ES-I3 (cell line): ENCODE results near the gene GJB2.
"Not testable (repeated sequence)": the region's sequence is repeated elsewhere in the genome, so short reads cannot be mapped to it uniquely, and the experiment has no call there.

Experiments used
- H3K36me3 ChIP-seq: 2 replicates; pipeline ENCODE4 v1.6.1; 2013; ENCODE audit warnings: mild to moderate bottlenecking, low read length, control low read depth, moderate library complexity; ENCODE audit not compliant: insufficient read depth
- H3K4me1 ChIP-seq: 2 replicates; pipeline ENCODE4 v1.6.1; 2013; ENCODE audit warnings: mild to moderate bottlenecking, control low read depth, low read length; ENCODE audit not compliant: insufficient read depth
- H3K9ac ChIP-seq: 2 replicates; pipeline ENCODE4 v1.6.1; 2013; ENCODE audit warnings: low read depth, mild to moderate bottlenecking, low read length, moderate library complexity
- H3K9me3 ChIP-seq: 2 replicates; pipeline ENCODE4 v1.6.1; 2013; ENCODE audit warnings: mild to moderate bottlenecking, low read length, moderate library complexity; ENCODE audit not compliant: control insufficient read depth, insufficient read depth

The GJB2 gene

DNA sequence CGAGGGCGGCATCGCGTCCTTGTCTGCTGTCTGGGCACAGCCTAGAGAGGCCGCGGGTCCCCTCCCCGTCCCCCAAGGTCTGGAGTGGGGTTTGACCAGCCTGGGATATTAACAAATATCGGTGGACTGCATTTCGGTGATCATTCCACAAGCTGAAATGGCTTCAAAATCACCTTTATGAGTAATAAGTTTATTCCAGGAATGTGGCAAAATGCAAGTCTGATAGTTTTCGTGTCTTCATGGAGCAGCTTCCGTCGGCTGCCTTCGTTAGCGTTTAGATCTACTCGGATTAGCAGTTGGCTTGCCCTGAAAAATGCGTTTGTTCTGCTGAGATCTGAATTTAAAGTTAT lies 30.8 kb downstream of the GJB2 start:
- H3K4me1 ChIP-seq: no peaks in the 10 kb centered on the region
- H3K9me3 ChIP-seq: no peaks in the 10 kb centered on the region; the same call in 1 of the 2 replicates
- H3K9ac ChIP-seq: peak overlapping the region; percentile 70; the same call in 1 of the 2 replicates
- H3K36me3 ChIP-seq: no peaks in the 10 kb centered on the region

DNA sequence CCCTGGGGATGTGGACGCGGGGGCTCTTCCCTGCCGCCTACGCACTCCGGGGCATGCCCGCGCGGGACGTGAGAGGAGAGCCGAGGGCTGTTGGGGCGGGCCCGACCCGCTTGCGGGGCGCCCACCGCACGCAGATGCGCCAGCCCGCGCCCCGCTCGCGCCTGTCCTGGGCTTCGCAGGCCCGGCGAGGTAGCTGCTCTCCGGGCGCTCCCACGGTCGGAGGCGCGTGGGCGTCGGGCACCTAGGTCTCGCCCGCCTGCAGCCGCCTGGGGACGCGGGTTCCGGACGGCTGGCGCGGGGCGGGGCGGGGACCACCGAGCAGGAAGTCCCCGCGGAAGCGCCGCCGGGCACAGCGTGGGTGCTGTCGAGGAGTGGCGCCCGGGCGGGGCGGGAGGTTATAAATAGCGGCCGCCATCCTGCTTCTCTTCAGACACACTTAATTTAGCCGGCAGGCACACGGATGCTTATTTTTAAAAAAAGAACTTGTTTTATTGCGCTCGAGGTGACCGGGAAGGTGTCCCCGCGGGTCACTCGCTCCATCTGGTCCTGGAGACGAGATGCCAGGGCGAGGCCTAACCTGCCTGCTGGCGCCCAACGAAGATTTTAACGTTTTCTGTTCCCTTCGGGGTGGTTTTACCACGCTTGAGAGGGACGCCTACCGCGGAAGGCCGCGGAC lies 31.3 kb downstream of the GJB2 start:
- peak overlapping the region; percentile 70; the same call in 1 of the 2 replicates for H3K9ac ChIP-seq
- H3K4me1 ChIP-seq: no peaks in the 10 kb centered on the region
- H3K9me3 ChIP-seq: no peaks in the 10 kb centered on the region; the same call in 1 of the 2 replicates
- no peaks in the 10 kb centered on the region for H3K36me3 ChIP-seq

DNA sequence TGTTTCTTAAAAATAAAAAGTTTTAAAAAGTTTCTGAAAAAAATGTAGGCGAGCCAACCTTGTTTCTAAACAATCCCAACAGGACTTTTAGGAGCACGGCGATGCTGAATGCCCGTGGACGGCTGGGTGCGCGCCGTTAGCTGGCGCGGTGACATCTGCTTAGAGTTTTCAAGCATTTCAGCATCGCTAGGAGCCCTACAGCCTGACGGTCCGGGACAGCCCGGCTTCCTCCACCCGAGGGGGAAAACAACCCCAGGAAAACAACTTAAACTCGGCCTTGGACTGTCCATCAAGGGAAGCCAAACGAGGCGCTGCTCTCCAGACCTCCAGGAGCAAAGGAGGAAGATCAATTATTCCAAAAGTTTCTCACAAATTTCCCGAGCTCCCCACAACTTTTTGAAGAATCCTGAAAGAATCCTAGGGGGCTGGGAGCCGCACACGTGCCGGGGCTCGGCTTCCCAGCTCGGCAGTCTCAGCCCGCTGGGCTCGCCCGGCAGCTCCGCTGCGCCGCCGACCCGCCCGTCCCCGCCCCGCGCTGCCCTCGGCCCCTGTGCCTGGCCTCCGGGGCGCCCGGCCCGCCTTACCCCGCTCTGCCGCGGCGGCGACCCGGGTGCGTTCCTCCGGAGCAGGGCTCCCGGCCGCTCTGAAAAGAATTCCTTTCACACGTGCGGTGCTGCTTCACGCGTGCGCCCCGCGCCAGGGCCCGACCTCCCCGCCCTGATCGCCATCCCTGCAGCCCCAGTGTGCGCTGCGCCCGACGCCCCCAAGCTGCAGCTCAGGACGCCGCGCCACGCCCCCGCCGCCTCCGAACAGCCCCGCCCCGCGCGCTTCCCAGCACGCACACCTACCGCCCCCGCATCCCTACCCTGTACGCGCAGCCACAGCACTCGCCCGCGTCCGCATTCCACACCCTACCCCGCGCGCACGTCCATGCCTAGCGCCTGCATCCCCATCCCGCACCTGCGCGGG lies 32.1 kb downstream of the GJB2 start, which contains the start of gene GJA3:
Gene GJA3 (minus strand): TSS at position 747 of the 969 bp plus-strand sequence. CDS start 17,764 bp downstream, outside the sequence.
- Histone ChIP-seq H3K9me3 (no peaks in the 10 kb centered on the region; the same call in 1 of the 2 replicates), H3K9ac (peak within 1 kb of the TSS; percentile 70; the same call in 1 of the 2 replicates), H3K4me1 (no peaks in the 10 kb centered on the region), H3K36me3 (no peaks in the 10 kb centered on the region)

DNA sequence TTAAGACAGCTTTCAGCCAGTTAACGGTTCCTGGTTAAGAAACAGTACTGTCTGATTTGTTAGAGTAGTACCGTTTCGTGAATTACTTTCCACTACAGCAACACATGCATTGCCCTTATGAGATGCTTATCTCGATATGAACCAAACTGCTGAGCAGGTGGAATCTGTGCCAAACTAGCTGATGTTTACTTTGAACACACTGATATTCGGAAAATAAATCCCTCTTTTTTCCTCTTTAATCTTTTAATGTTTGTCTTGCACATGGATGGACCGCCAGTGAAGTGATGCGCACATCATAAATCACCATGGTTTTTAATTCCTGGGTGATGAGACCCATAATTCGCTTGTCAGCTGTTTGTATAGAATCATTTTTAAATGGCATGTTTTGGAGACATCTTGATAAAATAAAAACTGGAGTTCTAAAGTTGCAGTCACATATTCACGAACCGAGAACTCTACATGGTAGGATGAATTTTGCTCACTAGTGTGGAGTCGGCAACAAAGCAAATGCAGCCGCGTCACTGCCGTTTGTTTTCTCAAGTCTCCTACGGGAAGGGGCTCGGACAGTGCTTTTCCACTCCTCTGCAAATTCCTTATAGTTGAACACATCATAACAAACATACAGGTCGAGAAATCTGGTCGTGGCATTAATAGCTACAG lies 33.0 kb downstream of the GJB2 start:
- Histone ChIP-seq H3K36me3 (no peaks in the 10 kb centered on the region), H3K9ac (peak overlapping the region; percentile 70; the same call in 1 of the 2 replicates), H3K4me1 (no peaks in the 10 kb centered on the region), H3K9me3 (no peaks in the 10 kb centered on the region; the same call in 1 of the 2 replicates)

DNA sequence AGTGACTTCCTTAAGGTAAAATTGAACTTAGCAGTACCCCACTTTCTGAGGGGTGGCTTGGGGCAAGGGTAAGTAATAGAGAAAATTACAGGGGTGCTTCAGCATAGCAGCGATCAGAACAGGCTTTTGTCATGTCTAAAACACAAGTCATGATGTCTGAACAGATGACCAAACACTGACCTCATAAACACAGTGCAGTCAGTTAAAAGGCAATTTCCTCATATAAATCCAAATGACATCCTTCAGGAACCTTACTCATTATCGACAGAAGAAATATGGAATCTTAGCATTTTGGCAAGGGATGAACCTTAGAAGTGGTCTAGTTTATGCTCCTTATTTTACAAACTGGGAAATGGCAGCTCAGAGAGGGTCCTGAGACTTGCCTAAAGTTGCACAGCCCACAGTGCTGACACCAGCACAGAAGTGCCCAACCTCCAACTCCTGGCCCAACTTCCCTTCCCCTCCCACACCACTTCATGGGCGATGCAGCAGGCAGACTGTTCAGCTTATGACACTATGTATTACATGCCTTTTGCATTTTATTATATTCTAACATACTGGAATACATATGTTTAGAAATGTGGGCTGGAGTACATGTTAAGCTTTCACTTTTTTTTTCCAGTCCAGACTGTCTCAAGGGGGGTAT lies 35.5 kb downstream of the GJB2 start:
- H3K36me3 ChIP-seq: no peaks in the 10 kb centered on the region
- no peaks in the 10 kb centered on the region; the same call in 1 of the 2 replicates for H3K9me3 ChIP-seq
- no peak overlapping the region for H3K9ac ChIP-seq

DNA sequence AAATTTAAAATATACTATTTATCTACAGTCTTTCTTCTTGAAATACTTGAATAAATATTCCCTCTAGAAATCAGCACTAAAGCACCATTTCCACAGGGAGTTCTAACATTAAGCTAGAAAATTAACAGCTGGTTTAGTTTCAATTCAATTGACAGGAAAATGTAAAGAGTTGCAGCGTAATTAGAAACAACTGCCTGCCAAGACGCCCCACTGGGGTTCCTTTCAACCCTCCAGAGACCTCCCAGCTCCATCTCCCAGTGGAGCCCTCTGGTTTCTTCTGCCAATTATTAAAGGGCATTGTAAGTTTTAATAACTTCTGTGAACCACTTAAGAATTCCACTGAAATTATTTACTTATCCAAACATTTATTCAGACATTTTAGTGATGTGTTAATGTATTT lies 36.0 kb downstream of the GJB2 start:
- no peaks in the 10 kb centered on the region; the same call in 1 of the 2 replicates for H3K9me3 ChIP-seq
- no peak overlapping the region for H3K9ac ChIP-seq
- H3K36me3 ChIP-seq: no peaks in the 10 kb centered on the region
- no peaks in the 10 kb centered on the region for H3K4me1 ChIP-seq

More for the DNA sequence above, 35.5 kb downstream of the GJB2 start:
- H3K4me1 ChIP-seq: no peaks in the 10 kb centered on the region

DNA sequence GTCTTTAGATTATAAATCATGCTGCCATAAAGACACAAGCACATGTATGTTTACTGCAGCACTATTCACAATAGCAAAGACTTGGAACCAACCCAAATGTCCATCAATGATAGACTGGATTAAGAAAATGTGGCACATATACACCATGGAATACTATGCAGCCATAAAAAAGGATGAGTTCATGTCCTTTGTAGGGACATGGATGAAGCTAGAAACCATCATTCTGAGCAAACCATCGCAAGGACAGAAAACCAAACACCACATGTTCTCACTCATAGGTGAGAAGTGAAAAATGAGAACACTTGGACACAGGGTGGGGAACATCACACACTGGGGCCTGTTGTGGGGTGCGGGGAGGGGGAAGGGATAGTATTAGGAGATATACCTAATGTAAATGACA lies 39.4 kb downstream of the GJB2 start:
- not testable (repeated sequence) for H3K36me3 ChIP-seq, H3K9ac ChIP-seq, H3K4me1 ChIP-seq, H3K9me3 ChIP-seq

DNA sequence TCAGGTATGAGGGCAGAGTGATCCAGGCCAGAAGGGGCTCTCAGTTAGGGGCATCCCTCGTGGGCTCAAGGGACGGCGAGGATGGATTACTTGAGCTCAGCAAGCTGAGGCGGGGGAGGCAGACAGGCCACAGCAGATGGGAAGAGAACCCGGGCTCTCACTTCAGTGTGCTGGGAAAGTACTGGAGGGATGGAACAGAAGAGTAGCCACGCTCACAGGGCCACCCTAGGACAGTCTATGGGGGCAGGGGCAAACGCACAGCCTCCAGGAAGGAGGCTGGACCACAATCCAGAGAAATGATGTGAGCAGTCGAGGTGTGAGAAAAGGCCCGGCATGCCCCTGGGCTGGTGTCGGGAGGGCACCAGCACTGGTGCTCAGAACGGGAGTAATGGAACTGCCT lies 41.1 kb downstream of the GJB2 start:
- H3K9ac ChIP-seq: no peak overlapping the region
- H3K4me1 ChIP-seq: no peaks in the 10 kb centered on the region
- no peaks in the 10 kb centered on the region for H3K9me3 ChIP-seq
- H3K36me3 ChIP-seq: no peaks in the 10 kb centered on the region

DNA sequence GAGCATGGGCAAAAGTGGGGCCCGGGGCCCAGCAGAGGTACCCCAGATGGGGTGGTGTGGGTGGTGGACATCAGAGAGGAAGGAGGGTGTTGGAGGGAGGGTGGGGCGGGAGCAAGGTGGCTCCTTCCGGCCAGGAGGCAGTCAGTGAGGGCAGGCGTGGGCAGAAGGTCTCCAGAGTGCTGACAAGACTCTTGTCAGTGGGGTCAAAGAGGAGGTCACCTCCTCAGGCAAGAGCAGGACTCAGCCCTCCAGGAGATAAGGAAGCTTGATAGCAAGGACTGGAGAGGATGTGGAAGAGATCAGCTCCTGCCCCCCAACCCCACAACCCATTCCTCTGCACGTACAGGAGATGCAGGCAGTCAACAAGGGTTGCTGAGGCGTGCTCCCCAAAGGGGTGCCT lies 41.7 kb downstream of the GJB2 start:
- no peaks in the 10 kb centered on the region for H3K4me1 ChIP-seq
- no peaks in the 10 kb centered on the region for H3K9me3 ChIP-seq
- H3K36me3 ChIP-seq: no peaks in the 10 kb centered on the region
- no peak overlapping the region for H3K9ac ChIP-seq

DNA sequence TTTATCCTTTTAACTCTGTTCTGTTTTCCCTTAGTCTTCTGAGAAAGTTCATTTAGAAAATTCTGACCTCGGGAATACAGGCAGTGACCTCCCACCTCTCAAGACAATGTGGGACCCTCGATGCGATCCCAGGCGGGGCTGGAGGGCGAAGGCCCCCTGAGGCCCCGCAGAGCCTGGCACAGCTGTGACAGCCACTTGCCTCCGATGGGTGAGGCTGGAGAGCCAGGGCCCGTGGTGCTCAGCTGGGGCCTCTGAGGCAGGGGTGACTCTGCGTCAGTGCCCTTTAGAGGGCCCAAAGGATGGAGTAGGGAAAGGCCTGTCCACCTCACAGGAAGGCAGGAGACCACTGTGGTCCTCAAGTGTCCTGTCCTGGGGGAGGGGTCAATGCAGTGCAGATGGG lies 42.2 kb downstream of the GJB2 start:
- Histone ChIP-seq H3K36me3 (no peaks in the 10 kb centered on the region), H3K9me3 (no peaks in the 10 kb centered on the region), H3K9ac (no peak overlapping the region), H3K4me1 (no peaks in the 10 kb centered on the region)

DNA sequence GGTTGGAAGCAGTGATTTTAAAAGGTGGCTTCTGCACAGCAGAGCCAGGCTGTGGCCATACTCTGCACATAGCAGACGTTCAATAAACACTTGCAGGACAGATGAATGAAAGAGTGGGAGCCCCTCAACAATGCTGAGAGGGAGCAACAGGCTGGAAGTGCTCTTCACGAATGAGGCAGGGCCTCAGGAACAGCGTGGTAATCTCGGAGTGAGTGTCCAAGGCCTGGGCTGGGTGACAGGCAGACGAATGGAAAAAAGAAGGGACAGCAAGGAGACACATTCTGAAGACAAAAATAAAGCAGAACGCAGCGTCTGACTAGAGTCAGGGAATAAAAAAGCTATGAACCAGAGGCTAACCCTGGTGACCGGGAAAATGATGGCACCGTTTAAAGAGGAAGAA lies 43.0 kb downstream of the GJB2 start:
- no peaks in the 10 kb centered on the region for H3K9me3 ChIP-seq
- H3K9ac ChIP-seq: no peak overlapping the region
- no peaks in the 10 kb centered on the region for H3K4me1 ChIP-seq
- no peaks in the 10 kb centered on the region for H3K36me3 ChIP-seq

DNA sequence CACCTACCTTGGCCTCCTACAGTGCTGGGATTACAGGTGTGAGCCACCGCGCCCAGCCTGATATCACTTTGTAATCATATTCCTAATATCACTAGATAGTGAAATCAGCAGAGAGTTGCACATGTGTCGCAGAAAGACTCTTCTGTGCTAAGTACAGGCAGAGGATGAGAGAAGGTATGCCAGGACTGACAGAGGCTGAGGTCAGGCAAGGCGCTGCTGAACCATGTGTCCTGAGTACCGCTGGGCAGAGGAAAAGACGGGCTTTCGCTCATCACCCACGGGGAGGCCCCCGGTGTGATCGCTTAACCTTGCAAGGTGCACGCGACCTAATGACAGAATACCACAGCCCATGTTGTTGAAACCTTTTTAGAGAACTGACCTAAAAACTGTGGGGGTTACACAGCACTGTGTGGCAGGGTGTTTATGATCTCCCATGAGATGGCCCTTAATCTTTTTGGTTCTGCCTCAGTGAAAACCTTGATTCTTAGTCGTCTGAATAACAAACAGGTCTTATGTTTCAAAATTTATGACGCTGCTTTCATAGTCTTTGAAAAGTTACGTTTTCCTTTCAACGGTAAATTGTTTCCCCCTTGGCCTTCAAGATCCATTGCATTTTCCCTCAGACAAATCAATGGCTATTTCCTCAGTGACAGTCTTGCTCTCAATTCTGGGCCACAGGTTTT lies 44.1 kb downstream of the GJB2 start:
- no peaks in the 10 kb centered on the region for H3K4me1 ChIP-seq
- no peaks in the 10 kb centered on the region for H3K36me3 ChIP-seq
- H3K9ac ChIP-seq: no peak overlapping the region
- H3K9me3 ChIP-seq: no peaks in the 10 kb centered on the region

DNA sequence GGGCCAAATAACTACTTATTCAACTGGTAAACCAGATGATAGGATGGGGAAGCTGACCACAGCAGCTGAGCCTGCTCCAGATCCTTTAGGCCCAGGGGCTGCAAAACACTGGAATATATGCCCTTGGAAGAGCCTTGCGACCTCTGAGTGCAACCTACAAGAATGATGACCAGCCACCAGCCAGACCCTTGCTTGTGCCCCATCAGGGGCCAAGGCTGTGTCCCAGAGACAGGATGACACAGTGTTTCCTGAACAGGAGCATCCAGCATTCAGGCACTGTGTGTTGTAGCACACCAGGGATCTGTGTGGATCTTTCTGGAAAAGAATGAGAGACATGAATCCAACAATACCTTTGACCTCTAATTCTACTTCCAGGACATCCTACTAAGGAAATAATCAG lies 46.4 kb downstream of the GJB2 start:
- Histone ChIP-seq H3K4me1 (no peaks in the 10 kb centered on the region), H3K9ac (no peak overlapping the region), H3K9me3 (no peaks in the 10 kb centered on the region), H3K36me3 (no peaks in the 10 kb centered on the region)
